Right ventricle myocardium superior (tissue), 1 donor: ENCODE results near the gene PLPP7. TPM values are rescaled to one million over a fixed set of nuclear protein-coding genes. Genes with fewer than 3 reads are reported as not detected.
"Not testable (repeated sequence)": the region's sequence is repeated elsewhere in the genome, so short reads cannot be mapped to it uniquely, and the experiment has no call there.

Experiments used
- ATAC-seq: fragments of 200-7000 bp; cut with Tn5 transposase; one replicate; pipeline ENCODE4 v1.9.1; 2020; ENCODE audit warnings: mild to moderate bottlenecking; ENCODE audit not compliant: poor library complexity
- DNase-seq: peaks from one replicate; pipeline ENCODE4 v3.0.0-alpha.2; 2020
- intact Hi-C: fragments of 100-400 bp; cut with DNase I; formaldehyde crosslinking; loops from one replicate; pipeline ENCODE4 v1.11.2; 2022
- total RNA-seq: library from RNA; stranded (reverse); fragmentation: NEBNext Ultra II Directional; extraction: Animal tissue kit (Norgen Biotek cat#: 25700); gene quantifications from one replicate; pipeline ENCODE4 v1.2.1, GENCODE V29; 2021
- donor health status: DM: no; HTN: yes; CAD: no; lungs with severe emphysema.

The PLPP7 gene
- total RNA-seq, 1 donor from 2014 or later: 115 TPM

GRCh38 chr9:131263701-131264100, 25.8 kb upstream of the PLPP7 start:
- DNase-seq: no peak
- intact Hi-C loops: no loop called here
- ATAC-seq: no peak

GRCh38 chr9:131264231-131264630, 25.3 kb upstream of the PLPP7 start:
- peak; percentile 41 for ATAC-seq
- DNase-seq: no peak
- intact Hi-C loops: no loop called here

- DNase-seq (no peak), ATAC-seq (peak; percentile 18)
- intact Hi-C loops: no loop called here
These were observed 23.0 kb upstream of the PLPP7 start for GRCh38 chr9:131266266-131267229.

DNA sequence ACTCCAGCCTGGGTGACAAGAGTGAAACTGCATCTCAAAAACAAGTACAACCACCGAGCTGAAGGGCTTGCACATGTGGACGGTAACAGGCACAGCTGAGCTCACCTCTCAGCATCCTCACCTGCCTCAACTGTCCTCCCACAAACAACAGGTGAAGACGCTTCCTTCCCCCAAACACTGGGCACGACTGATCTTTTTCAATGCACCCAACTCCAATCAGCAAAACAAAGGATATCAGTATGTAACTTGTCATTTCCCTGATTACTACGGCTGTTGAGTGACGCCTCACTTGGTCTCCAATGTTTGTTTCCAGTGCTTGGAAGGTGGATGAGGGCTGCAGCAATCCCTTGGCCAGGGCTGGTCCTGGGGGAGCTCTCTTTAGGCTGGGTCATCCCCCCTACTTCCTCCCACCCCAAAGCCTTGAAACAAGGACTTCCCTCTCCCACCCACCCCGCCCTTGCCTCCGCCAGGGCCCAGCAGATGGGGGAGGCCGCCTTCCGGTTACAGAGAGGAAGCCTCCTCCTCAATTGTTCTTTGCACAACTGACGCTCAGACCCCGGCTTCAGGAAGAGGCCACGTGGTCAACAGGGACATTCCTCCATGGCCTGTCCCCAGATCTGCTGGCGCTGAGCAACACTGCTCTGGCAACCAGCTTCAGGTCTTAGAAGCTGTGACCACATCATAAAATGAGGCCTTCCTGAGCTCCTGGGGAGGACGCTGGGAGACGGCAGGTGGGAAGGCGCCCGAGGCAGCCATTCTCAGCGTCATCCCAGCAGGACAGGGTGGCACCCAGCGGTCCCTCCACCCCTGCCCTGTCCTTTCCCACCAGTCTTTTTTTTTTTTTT, 19.1 kb upstream of the PLPP7 start:
- DNase-seq (peak; percentile 87), ATAC-seq (peak; percentile 45)
- intact Hi-C loops: no loop called here

GRCh38 chr9:131271016-131271273, 18.6 kb upstream of the PLPP7 start:
- DNase-seq, intact Hi-C loops, ATAC-seq: not testable (repeated sequence)

- no peak for ATAC-seq
- no peak for DNase-seq
- intact Hi-C loops: no loop called here
These were observed 18.0 kb upstream of the PLPP7 start for GRCh38 chr9:131271506-131271931.

- ATAC-seq (no peak), DNase-seq (no peak)
- intact Hi-C loops: no loop called here
These were observed 17.3 kb upstream of the PLPP7 start for GRCh38 chr9:131272212-131272611.

- no peak for ATAC-seq
- intact Hi-C loops: no loop called here
- DNase-seq: peak; percentile 76
These were observed 16.2 kb upstream of the PLPP7 start for GRCh38 chr9:131273146-131273855.

- intact Hi-C loops: no loop called here
These were observed 15.5 kb upstream of the PLPP7 start for GRCh38 chr9:131273856-131274673.

DNA sequence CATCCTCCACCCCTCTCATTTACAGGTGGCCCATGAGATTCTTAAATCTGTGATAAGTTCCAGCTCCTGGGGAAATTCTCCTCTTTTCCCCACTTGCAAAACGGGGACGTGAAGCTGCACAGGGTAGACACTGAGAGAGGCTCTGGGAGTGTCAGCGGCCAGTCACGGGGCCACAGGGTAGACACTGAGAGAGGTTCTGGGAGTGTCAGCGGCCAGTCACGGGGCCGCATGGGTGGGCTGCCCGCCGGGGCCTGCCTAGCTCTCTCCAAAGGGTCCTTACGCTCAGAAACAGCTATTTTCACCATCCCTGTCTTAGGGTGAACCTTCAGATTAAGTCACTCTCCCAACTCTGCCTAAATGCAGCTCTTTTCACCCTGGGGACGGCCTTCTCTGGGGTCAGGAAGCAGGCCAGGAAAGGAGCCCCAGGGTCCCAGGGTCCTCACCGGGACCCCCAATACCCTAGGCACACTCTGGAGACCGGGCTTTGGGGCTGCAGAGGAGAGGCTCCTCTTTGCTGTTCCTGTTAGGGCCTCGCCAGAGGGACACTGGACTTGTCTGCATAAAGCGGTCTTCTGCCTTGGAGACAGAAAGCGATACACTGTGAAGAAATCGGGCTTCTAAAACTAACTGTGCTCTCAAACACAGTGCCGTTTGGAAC, 14.7 kb upstream of the PLPP7 start:
- peak; percentile 45 for ATAC-seq
- peak; percentile 75 for DNase-seq
- intact Hi-C loops: loop anchor here (5.0 kb wide), 2 partner anchors 38 to 98 kb away; no protein-coding TSS in a partner anchor

More at GRCh38 chr9:131273856-131274673, 15.5 kb upstream of the PLPP7 start:
- ATAC-seq (peak; percentile 2), DNase-seq (peak; percentile 74)

GRCh38 chr9:131275332-131276093, 14.0 kb upstream of the PLPP7 start:
- DNase-seq: peak; percentile 82
- intact Hi-C loops: loop anchor here (5.0 kb wide), 2 partner anchors 38 to 98 kb away; no protein-coding TSS in a partner anchor
- peak; percentile 59 for ATAC-seq

GRCh38 chr9:131276094-131276888, 13.2 kb upstream of the PLPP7 start, which contains the start of gene FAM78A:
Gene FAM78A (minus strand): TSS chr9:131276510. CDS start chr9:131276179, 331 bp downstream.
- intact Hi-C loops: loop anchor here (5.0 kb wide), 2 partner anchors 39 to 99 kb away; no protein-coding TSS in a partner anchor
- DNase-seq (peak; percentile 89), ATAC-seq (no peak)

DNA sequence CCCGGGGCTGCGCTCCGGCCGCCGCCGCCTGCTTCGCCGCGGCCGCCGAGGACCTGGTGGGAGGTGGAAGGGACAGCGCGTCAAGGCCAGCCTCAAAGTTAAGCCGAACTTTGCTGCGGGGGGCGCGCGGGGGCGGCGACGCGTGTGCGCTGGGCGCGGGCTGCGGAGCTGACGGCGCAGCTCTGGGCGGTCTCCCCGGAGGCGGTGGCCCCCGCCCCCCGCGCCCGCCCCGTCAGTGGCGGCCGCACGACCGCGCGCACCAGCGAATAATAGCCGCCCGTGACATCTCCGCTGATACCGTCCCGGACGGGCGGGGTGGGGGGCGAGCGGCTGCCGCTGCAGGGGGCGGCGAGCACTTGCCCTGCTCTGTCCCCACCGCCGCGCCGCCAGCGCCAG, 12.6 kb upstream of the PLPP7 start:
- intact Hi-C loops: loop anchor here (5.0 kb wide), 2 partner anchors 40 to 100 kb away; no protein-coding TSS in a partner anchor
- ATAC-seq (peak; percentile 11), DNase-seq (no peak)

DNA sequence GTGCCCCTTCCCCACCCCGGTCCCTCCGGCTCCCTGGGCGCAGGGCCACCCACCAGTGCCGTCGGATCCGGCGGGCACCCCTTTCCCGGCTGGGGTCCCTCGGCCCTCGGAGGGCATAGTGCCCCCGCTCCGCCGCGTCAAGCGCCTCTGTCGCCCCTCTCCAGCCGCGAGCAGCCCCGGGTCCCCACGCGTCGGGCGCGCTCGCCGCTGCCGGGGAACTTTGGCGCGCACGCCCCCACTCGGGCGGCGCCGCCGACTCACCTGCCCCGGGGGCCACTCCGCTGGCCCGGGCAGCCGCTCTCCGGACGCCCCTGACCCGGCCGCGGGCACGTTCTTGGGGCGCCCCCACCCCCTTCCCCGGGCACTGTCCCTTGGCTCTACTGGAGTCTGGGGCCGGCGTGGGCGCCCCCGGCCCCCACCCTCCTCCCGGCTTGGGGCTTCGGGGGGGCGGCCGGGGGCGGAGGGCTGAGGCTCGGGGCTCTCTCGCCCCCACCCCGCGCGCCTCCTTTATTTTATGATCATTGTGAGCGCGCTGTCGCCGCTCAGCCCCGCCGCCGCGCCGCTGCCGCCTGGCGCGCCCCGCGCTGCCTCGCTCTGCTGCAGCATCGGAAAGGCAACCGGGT, 12.1 kb upstream of the PLPP7 start:
- DNase-seq: no peak
- peak; percentile 2 for ATAC-seq
- intact Hi-C loops: loop anchor here (5.0 kb wide), 2 partner anchors 40 to 100 kb away; no protein-coding TSS in a partner anchor
